ENCODE measurements around the gene RIMKLA.

Gene RIMKLA

GRCh38 chr1:42372796-42373195 is 7.8 kb upstream of the RIMKLA start:
- no peak for DNase-seq

GRCh38 chr1:42379794-42380585 is 602 bp upstream of the RIMKLA start:
- peak; percentile 69 for DNase-seq

- DNase-seq = no peak
Observed at GRCh38 chr1:42381280-42381673, 685 bp downstream of the RIMKLA start.

- no peak for DNase-seq
Observed at GRCh38 chr1:42385283-42385682, 4.7 kb downstream of the RIMKLA start.

GRCh38 chr1:42386051-42386450 is 5.5 kb downstream of the RIMKLA start:
- no peak for DNase-seq

GRCh38 chr1:42392255-42392654 is 11.7 kb downstream of the RIMKLA start:
- DNase-seq = no peak

- no peak for DNase-seq
Observed at GRCh38 chr1:42392967-42393848, 12.6 kb downstream of the RIMKLA start.

GRCh38 chr1:42399315-42400100 is 18.9 kb downstream of the RIMKLA start:
- DNase-seq = no peak

- DNase-seq = no peak
Observed at GRCh38 chr1:42403880-42404400, 23.3 kb downstream of the RIMKLA start.

GRCh38 chr1:42414551-42415496 is 34.2 kb downstream of the RIMKLA start:
- DNase-seq = no peak

- DNase-seq = no peak
Observed at GRCh38 chr1:42417166-42417565, 36.6 kb downstream of the RIMKLA start.

- DNase-seq = no peak
Observed at GRCh38 chr1:42418516-42418915, 37.9 kb downstream of the RIMKLA start.

GRCh38 chr1:42419126-42419821 is 38.7 kb downstream of the RIMKLA start:
- DNase-seq = no peak

GRCh38 chr1:42420121-42420520 is 39.5 kb downstream of the RIMKLA start:
- DNase-seq = no peak

GRCh38 chr1:42420911-42421585 is 40.5 kb downstream of the RIMKLA start:
- peak; percentile 66 for DNase-seq

GRCh38 chr1:42422737-42423136 is 42.1 kb downstream of the RIMKLA start:
- DNase-seq = peak; percentile 62

GRCh38 chr1:42423681-42424080 is 43.1 kb downstream of the RIMKLA start:
- peak; percentile 61 for DNase-seq

- DNase-seq = no peak
Observed at GRCh38 chr1:42424201-42424600, 43.6 kb downstream of the RIMKLA start.

GRCh38 chr1:42427240-42427639 is 46.6 kb downstream of the RIMKLA start:
- DNase-seq = no peak

- DNase-seq = peak; percentile 28
Observed at GRCh38 chr1:42429603-42430002, 49.0 kb downstream of the RIMKLA start.
